GM12878 (cell line): ENCODE data around the gene PHLDA3. TPM values are rescaled to one million over a fixed set of nuclear protein-coding genes. Genes with fewer than 3 reads are reported as not detected.
A peak's percentile ranks its signal among the peaks of the same experiment; 100 is the strongest.

Experiments
- BHLHE40 ChIP-seq, 2 experiments: fragments of 450-650 bp in 1 of 2; IDR thresholded peaks; 2 replicates each; pipeline ENCODE4 v1.6.1; 2011 to 2017; ENCODE audit warnings: low read depth in 2 of 2, borderline replicate concordance in 1 of 2, improper control_type of control experiment in 1 of 2, low read length in 1 of 2, mild to moderate bottlenecking in 1 of 2
- CREB1 ChIP-seq: IDR thresholded peaks from 2 replicates; pipeline ENCODE4 v1.6.1; 2012; ENCODE audit warnings: low read depth, mild to moderate bottlenecking, inconsistent platforms
- EED ChIP-seq: sonication (generic); IDR thresholded peaks from 2 replicates; pipeline ENCODE4 v1.6.1; 2016; ENCODE audit warnings: antibody characterized with exemption, low read depth
- EGR1 ChIP-seq, 2 experiments: IDR thresholded peaks; 1 replicate in 1 of 2; 2 replicates in 1 of 2; pipeline ENCODE4 v1.6.1; 2011 to 2012; ENCODE audit warnings: low read depth in 2 of 2, low read length in 2 of 2, borderline replicate concordance in 1 of 2, mild to moderate bottlenecking in 1 of 2, moderate library complexity in 1 of 2
- EP300 ChIP-seq, 2 experiments: fragments of 150-350 bp in 1 of 2; IDR thresholded peaks; 2 replicates each; pipeline ENCODE4 v1.6.1; 2011 to 2012; ENCODE audit warnings: low read depth in 2 of 2, low read length in 2 of 2, borderline replicate concordance in 1 of 2, improper control_type of control experiment in 1 of 2, inconsistent platforms in 1 of 2; ENCODE audit not compliant: control insufficient read depth in 1 of 2
- FOXM1 ChIP-seq: IDR thresholded peaks from 2 replicates; pipeline ENCODE4 v1.6.1; 2012; ENCODE audit warnings: low read depth, mild to moderate bottlenecking, inconsistent platforms, low read length, moderate library complexity
- HSF1 ChIP-seq: fragments of 150-350 bp; IDR thresholded peaks from 2 replicates; pipeline ENCODE4 v1.6.1; 2014; ENCODE audit warnings: mild to moderate bottlenecking, low read depth, low read length
- KAT2A ChIP-seq: conservative IDR thresholded peaks from 2 replicates; pipeline ENCODE4 v1.6.1; 2011; ENCODE audit warnings: low read depth, low read length; ENCODE audit not compliant: control insufficient read depth
- NFIC ChIP-seq: IDR thresholded peaks from 2 replicates; pipeline ENCODE4 v1.6.1; 2012; ENCODE audit warnings: low read depth, mild to moderate bottlenecking, inconsistent platforms, low read length, moderate library complexity
- PAX5 ChIP-seq: IDR thresholded peaks from 2 replicates; pipeline ENCODE4 v1.6.1; 2011; ENCODE audit warnings: low read depth, low read length, borderline replicate concordance
- POLR2A ChIP-seq: IDR thresholded peaks from 2 replicates; pipeline ENCODE4 v1.6.1; 2011; ENCODE audit warnings: low read depth, mild to moderate bottlenecking, low read length
- RUNX3 ChIP-seq: IDR thresholded peaks from 2 replicates; pipeline ENCODE4 v1.6.1; 2012; ENCODE audit warnings: low read length, inconsistent platforms
- polyA plus RNA-seq, 11 experiments: library from polyadenylated mRNA; depleted of rRNA in 4 of 11; unstranded in 6 of 11; stranded (reverse) in 5 of 11; fragments of >200 nt; fragmentation: Nextera tagmentation in 4 of 11; fragmentation: Illumina TruSeq in 1 of 11; extraction: Ambion mirVana in 4 of 11; extraction: Trizol in 1 of 11; gene quantifications; 1 replicate in 1 of 11; 2 replicates in 10 of 11; pipeline versions ENCODE4 v1.2.1 to v1.2.3, GENCODE V29; 2011 to 2016; ENCODE audit warnings: inconsistent platforms in 2 of 11, missing spikeins in 2 of 11, low read depth in 1 of 11
- total RNA-seq, 4 experiments: library from RNA; depleted of rRNA in 3 of 4; stranded (reverse); fragments of >200 nt in 3 of 4; fragmentation: Illumina TruSeq in 1 of 4; extraction: Trizol in 1 of 4; gene quantifications; 2 replicates each; pipeline versions ENCODE4 v1.2.1 to v1.2.3, GENCODE V29; 2013 to 2021
- TF ChIP-seq, protein P1 (sequence below): IDR thresholded peaks from 2 replicates; pipeline ENCODE4 v1.6.1; 2012; ENCODE audit warnings: low read length, inconsistent platforms

The PHLDA3 gene
- total and polyA plus RNA-seq, 10 of the 15 experiments (the other 5 are each of a cell fraction or from before 2014, with no cell fraction given), result 0.60 to 57.4 (median 21.8) TPM

DNA sequence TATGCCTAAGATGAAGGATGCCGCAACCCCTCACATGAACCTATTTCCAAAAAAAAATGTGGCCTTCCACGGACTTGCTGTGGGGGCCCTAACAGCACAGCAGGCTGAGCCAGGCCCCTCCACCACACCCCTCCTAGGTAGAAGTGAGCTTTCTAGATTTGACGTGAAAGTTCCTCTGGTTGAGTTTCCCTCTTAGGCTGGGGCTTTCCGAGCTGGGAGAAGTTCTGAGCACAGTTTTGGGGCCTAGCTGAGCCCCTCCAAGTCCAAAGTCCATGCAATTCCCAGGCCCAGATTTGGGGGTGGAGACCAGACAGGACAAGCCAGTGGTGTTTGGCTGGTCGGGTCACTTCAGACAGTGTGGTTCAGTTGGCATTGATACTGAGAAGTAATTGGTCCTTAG, 13.8 kb upstream of the PHLDA3 start (continued):
- peak; percentile 70 for TF ChIP-seq RUNX3
- TF ChIP-seq NFIC, result peak; percentile 80
- peak; percentile 90 for TF ChIP-seq HSF1
- TF ChIP-seq, protein P1, sequence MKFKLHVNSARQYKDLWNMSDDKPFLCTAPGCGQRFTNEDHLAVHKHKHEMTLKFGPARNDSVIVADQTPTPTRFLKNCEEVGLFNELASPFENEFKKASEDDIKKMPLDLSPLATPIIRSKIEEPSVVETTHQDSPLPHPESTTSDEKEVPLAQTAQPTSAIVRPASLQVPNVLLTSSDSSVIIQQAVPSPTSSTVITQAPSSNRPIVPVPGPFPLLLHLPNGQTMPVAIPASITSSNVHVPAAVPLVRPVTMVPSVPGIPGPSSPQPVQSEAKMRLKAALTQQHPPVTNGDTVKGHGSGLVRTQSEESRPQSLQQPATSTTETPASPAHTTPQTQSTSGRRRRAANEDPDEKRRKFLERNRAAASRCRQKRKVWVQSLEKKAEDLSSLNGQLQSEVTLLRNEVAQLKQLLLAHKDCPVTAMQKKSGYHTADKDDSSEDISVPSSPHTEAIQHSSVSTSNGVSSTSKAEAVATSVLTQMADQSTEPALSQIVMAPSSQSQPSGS, result peak; percentile 61; the same call in 1 of the 2 replicates
- TF ChIP-seq FOXM1, result peak; percentile 45; the same call in 1 of the 2 replicates
- TF ChIP-seq CREB1, result peak; percentile 26; the same call in 1 of the 2 replicates
- TF ChIP-seq PAX5, result peak; percentile 51; the same call in 1 of the 2 replicates
- TF ChIP-seq EGR1 (IDR thresholded peaks at IDR 0.05; ENCODE audit: borderline replicate concordance in 1 of 2, low read depth in 2 of 2, low read length in 2 of 2), result no peak
- no peak for TF ChIP-seq KAT2A
- TF ChIP-seq POLR2A, result no peak
- peak; percentile 88 for TF ChIP-seq EED
- peak in 1 of 2 experiments; percentile 22; a peak in 1 of 4 replicates for TF ChIP-seq EP300 (IDR thresholded peaks at IDR 0.05; ENCODE audit: borderline replicate concordance in 1 of 2, control insufficient read depth in 1 of 2, low read depth in 2 of 2, low read length in 2 of 2)
- 0 out of 4 replicates have a peak, but pooled peaks of 1 of the 2 experiments have one; percentile 10 for TF ChIP-seq BHLHE40 (IDR thresholded peaks at IDR 0.05; ENCODE audit: borderline replicate concordance in 1 of 2, low read depth in 2 of 2, low read length in 1 of 2)
